Kidney (tissue), 14 donors: Measurements from ENCODE around the gene CFD. TPM values are rescaled to one million over a fixed set of nuclear protein-coding genes. Genes with fewer than 3 reads are reported as not detected.

Experiments
- DNase-seq, 5 donors: peaks; one replicate each; pipeline ENCODE4 v3.0.0-alpha.2; 2013 to 2020
- FAIRE-seq: peaks from 2 replicates; lab custom pipeline; 2012; peaks lifted over from hg19 to GRCh38; lab: Jason Lieb, UNC
- H3K27ac ChIP-seq, 2 donors: one replicate each; pipeline ENCODE4 v1.7.0; 2013; ENCODE audit warnings: low read depth in 2 of 2, low read length in 2 of 2, inconsistent platforms in 1 of 2
- H3K27me3 ChIP-seq: one replicate; pipeline ENCODE4 v1.7.1; 2013; ENCODE audit warnings: low read length, inconsistent platforms; ENCODE audit not compliant: control insufficient read depth, insufficient read depth
- H3K36me3 ChIP-seq, 3 donors: one replicate each; pipeline versions ENCODE4 v1.7.0 to v1.7.1; 2013; ENCODE audit warnings: low read length in 3 of 3, control low read depth in 1 of 3, inconsistent platforms in 1 of 3; ENCODE audit not compliant: insufficient read depth in 3 of 3, control insufficient read depth in 2 of 3
- H3K4me1 ChIP-seq, 3 donors: one replicate each; pipeline versions ENCODE4 v1.7.0 to v1.7.1; 2013; ENCODE audit warnings: low read length in 3 of 3, inconsistent platforms in 1 of 3, low read depth in 1 of 3; ENCODE audit not compliant: control insufficient read depth in 2 of 3, insufficient read depth in 2 of 3
- H3K4me3 ChIP-seq, 3 donors: one replicate each; pipeline versions ENCODE4 v1.7.0 to v1.8.1; 2013; ENCODE audit warnings: low read length in 3 of 3, control low read depth in 1 of 3, inconsistent platforms in 1 of 3
- H3K9ac ChIP-seq, 3 donors: one replicate each; pipeline versions ENCODE4 v1.7.0 to v1.7.1; 2013; ENCODE audit warnings: low read length in 3 of 3, control low read depth in 1 of 3, inconsistent platforms in 1 of 3
- H3K9me3 ChIP-seq, 3 donors: one replicate each; pipeline versions ENCODE4 v1.7.0 to v1.7.1; 2013; ENCODE audit warnings: low read length in 3 of 3, control low read depth in 1 of 3, inconsistent platforms in 1 of 3; ENCODE audit not compliant: control insufficient read depth in 2 of 3, insufficient read depth in 1 of 3
- CTCF ChIP-seq: IDR thresholded peaks from 3 replicates; pipeline ENCODE4 v1.5.1; 2012; ENCODE audit warnings: mild to moderate bottlenecking, moderate library complexity, borderline replicate concordance; ENCODE audit not compliant: insufficient read depth; ENCODE audit errors: extremely low read depth
- intact Hi-C: fragments of 100-400 bp; cut with DNase I; formaldehyde crosslinking; loops from one replicate; pipeline ENCODE4 v1.11.1; 2022
- polyA plus RNA-seq: library from polyadenylated mRNA; stranded (reverse); fragments of 350-450 nt; fragmentation: Illumina TruSeq; extraction: RNeasy Lipid Tissue Mini Kit (QIAGEN cat#74804); gene quantifications from one replicate; pipeline ENCODE4 v1.2.3, GENCODE V29; 2014; ENCODE audit warnings: low read depth, low replicate concordance; ENCODE audit not compliant: insufficient read depth
- total RNA-seq: library from RNA; stranded (reverse); fragmentation: NEBNext Ultra II Directional; extraction: Animal tissue kit (Norgen Biotek cat#: 25700); gene quantifications from one replicate; pipeline ENCODE4 v1.2.1, GENCODE V29; 2021
- donor health status: control.
- donor health status: control.
- donor health status: control.
- donor health status: control.
- donor health status: control.
- donor health status: DM: yes; HTN: yes; CAD: no.
- donor health status: Normal renal cell carcinoma (clear cell type).

CFD gene
- total and polyA plus RNA-seq, 2 donors from 2014 or later: 4.6 to 35.1 TPM

DNA sequence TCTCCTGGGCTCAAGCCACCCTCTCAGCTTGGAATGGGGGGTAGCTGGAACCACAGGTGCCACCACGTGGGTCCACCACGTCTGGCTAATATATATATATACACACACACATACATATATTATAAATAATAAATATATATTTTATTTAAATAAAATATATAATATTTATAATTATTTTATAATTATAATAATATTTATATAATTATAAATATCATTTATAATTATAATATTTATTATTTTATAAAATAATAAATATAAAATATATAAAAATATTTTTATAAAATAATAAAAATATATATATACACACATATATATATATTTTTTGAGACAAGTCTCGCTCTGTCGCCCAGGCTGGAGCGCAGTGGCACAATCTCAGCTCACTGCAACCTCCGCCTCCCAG lies 4.9 kb upstream of the CFD start:
- TF ChIP-seq CTCF: no peak
- FAIRE-seq (peak; percentile 97), DNase-seq (no peak)
- H3K4me1 ChIP-seq: peaks cover 0 to 7% (median 0%) of the 10 kb centered on the region in 3 donors
- no peak overlapping the region for H3K27ac ChIP-seq
- H3K9me3 ChIP-seq: no peaks in the 10 kb centered on the region
- H3K36me3 ChIP-seq: no peaks in the 10 kb centered on the region
- no peak overlapping the region for H3K4me3 ChIP-seq
- intact Hi-C loops: no loop called here
- H3K9ac ChIP-seq: no peak overlapping the region
- H3K27me3 ChIP-seq: no peaks in the 10 kb centered on the region

DNA sequence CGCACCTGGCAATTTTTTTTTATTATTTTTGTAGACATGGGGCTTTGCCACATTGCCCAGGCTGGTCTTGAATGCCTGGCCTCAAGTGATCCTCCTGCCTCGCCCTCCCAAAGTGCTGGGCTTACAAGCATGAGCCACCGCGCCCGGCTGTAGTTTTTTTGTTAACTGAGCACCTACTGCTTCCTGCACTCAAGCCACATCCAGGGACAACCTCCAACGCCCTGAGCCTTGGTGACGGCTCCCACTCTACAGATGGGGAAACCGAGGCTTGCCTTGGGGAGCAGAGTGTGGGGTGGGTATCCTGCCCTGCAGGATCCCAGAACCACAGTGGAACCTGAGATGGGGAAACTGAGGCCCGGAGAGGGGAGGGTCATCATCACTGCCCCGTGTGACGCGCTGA lies 4.3 kb upstream of the CFD start:
- FAIRE-seq: no peak
- intact Hi-C loops: no loop called here
- TF ChIP-seq CTCF: no peak
- H3K9me3 ChIP-seq: no peaks in the 10 kb centered on the region
- no peak overlapping the region for H3K9ac ChIP-seq
- H3K27ac ChIP-seq: no peak overlapping the region
- H3K4me1 ChIP-seq: peaks cover 0 to 7% (median 0%) of the 10 kb centered on the region in 3 donors
- no peaks in the 10 kb centered on the region for H3K27me3 ChIP-seq
- H3K4me3 ChIP-seq: no peak overlapping the region
- no peak for DNase-seq
- no peaks in the 10 kb centered on the region for H3K36me3 ChIP-seq

DNA sequence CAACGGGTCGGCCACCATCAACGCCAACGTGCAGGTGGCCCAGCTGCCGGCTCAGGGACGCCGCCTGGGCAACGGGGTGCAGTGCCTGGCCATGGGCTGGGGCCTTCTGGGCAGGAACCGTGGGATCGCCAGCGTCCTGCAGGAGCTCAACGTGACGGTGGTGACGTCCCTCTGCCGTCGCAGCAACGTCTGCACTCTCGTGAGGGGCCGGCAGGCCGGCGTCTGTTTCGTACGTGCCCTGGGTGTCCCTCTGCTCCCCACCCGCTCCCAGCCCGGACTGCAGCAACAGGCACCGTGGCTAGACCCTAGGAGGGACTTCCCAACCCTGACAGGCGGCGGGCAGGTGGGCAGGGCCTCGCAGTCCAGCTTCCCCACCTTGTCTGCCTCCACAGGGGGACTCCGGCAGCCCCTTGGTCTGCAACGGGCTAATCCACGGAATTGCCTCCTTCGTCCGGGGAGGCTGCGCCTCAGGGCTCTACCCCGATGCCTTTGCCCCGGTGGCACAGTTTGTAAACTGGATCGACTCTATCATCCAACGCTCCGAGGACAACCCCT lies 3.8 kb upstream of the CFD start:
- intact Hi-C loops: no loop called here
- Histone ChIP-seq H3K27ac (no peak overlapping the region), H3K27me3 (no peaks in the 10 kb centered on the region), H3K4me3 (no peak overlapping the region), H3K9me3 (no peaks in the 10 kb centered on the region), H3K4me1 (peaks cover 0 to 5% (median 0%) of the 10 kb centered on the region in 3 donors), H3K9ac (no peak overlapping the region), H3K36me3 (no peaks in the 10 kb centered on the region)
- no peak for TF ChIP-seq CTCF
- no peak for FAIRE-seq
- peak in 1 of 5 donors; percentile 63 for DNase-seq

- intact Hi-C loops: no loop called here
- FAIRE-seq: no peak
- H3K9ac ChIP-seq: no peak overlapping the region
- TF ChIP-seq CTCF: no peak
- no peaks in the 10 kb centered on the region for H3K36me3 ChIP-seq
- H3K4me1 ChIP-seq: peaks cover 0 to 5% (median 0%) of the 10 kb centered on the region in 3 donors
- no peak overlapping the region for H3K27ac ChIP-seq
- no peak overlapping the region for H3K4me3 ChIP-seq
- no peak for DNase-seq
- H3K9me3 ChIP-seq: no peaks in the 10 kb centered on the region
- H3K27me3 ChIP-seq: no peaks in the 10 kb centered on the region
Observed at GRCh38 chr19:858284-858683, 1.2 kb upstream of the CFD start.
